ENCODE data around the gene RFFL.
A peak's percentile ranks its signal among the peaks of the same experiment; 100 is the strongest.
"Not testable (repeated sequence)": the region's sequence is repeated elsewhere in the genome, so short reads cannot be mapped to it uniquely, and the experiment has no call there.

Gene RFFL

DNA sequence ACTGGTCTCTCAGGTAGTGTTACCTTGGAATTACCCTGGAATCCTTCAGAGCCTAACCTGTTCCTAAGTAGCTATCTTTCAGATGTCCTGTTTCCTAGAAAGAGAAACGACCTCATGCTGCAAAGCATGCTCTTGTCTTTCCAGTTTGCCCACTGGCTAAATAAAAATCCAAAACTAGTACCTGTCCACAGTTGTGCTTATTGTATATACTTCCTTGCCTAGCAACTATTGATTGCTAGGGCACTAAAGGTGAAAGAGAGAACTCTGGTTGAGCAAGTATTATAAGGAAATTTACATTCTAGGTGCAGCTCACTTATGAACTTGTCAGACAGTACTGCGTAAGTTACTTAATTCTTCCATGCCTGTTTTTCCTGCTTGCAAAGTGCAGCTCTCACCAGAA is 44.7 kb downstream of the RFFL start:
- no peak overlapping the region for H3K4me3 ChIP-seq (ENCODE audit: low read length)
- no peak for DNase-seq (ENCODE audit: low read depth, low spot score)

- no peak overlapping the region for H3K4me3 ChIP-seq (ENCODE audit: low read length)
- DNase-seq (ENCODE audit: low read depth, low spot score), result no peak
Observed at GRCh38 chr17:35017021-35017420, 46.5 kb downstream of the RFFL start.

DNA sequence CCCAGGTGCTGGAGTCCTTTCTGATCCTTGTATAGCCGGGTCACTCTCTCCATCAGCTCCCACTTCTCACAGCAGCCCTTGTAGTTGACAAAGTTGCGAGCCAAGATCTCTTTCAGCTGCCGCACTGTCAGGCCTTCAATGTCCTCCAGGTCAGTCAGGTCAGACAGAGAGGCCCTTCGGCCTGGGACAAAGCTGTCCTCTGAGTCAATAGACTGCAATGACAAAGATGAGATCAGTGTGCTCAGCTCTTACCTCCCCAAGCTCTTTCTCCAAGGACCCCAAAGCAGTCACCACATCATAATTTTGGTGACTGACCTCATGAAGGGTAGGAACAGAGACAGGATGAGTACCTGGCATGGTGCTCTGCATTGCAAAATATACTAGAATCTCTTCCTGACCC is 47.1 kb downstream of the RFFL start:
- no peak overlapping the region for H3K4me3 ChIP-seq (ENCODE audit: low read length)
- no peak for DNase-seq (ENCODE audit: low read depth, low spot score)

DNA sequence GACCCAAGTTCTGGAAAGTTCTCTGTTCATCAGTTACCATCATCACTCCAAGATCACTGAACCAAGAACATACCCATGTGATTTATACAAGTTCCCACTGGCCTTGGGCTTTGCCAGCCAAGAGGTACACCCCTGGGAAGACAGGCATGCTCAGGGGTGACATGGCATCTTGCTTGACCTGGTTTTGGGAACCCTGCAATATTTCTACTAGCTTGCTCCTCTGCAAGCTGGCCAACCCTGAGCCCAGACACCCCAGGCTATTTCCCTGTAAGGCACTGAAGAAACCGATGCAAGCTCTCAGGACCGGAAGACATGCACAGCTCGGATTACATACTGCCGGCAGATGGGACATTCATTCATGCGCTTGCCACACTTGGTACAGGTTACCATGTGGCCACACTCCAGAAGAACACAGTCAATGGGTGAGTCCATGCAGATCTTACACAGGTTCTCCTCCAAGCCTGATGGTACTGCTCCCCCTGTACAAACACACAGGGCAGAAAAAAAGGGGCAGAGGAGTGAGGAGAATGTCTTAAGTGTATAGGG is 51.8 kb downstream of the RFFL start:
- no peak overlapping the region for H3K4me3 ChIP-seq (ENCODE audit: low read length)
- DNase-seq (ENCODE audit: low read depth, low spot score), result no peak

DNA sequence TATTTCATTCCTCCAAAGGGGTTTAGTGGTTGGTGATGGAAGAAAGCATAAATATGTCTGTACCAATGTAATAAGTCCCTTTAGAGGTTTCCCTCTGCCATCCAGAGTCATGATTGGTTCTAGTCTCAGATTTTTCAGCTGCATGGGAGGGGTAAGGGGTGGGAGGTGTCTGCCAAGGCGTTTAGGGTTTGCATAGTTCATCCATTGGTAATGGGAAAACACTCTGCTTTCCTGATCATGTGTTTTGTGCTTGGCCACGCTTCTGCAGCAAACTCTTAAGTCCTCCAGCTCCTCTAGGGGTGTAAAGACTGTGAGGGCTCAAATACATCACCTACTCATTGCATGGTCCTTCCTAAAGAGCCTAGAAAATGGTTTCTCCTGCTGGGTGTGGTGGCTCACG is 53.4 kb downstream of the RFFL start:
- H3K4me3 ChIP-seq (ENCODE audit: low read length), result no peak overlapping the region
- no peak for DNase-seq (ENCODE audit: low read depth, low spot score)

DNA sequence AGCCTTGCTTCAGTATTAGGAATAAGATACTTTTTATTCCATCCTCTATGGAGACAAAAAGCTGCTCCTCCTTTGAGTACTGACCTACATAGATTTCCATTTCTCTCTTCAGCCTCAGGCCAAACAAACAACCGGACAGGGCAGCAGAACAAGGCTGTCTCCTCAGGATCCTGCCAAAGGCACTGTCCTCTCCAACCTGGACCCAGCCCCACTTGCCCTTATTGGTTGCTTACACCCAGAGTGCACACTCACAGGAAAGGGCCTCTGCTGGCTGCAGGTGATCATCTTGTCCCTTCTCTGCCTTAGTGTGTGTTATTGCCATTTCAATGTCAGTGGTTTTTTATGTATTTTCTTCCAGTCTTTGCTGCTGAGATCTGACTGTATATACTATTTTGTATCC is 56.5 kb downstream of the RFFL start:
- H3K4me3 ChIP-seq (ENCODE audit: low read length), result no peak overlapping the region
- DNase-seq (ENCODE audit: low read depth, low spot score), result no peak

GRCh38 chr17:35006345-35006744 is 57.2 kb downstream of the RFFL start:
- no peak overlapping the region for H3K4me3 ChIP-seq (ENCODE audit: low read length)
- no peak for DNase-seq (ENCODE audit: low read depth, low spot score)

- H3K4me3 ChIP-seq (ENCODE audit: low read length), result no peak overlapping the region
Observed at GRCh38 chr17:35003778-35004177, 59.7 kb downstream of the RFFL start.

GRCh38 chr17:35002876-35003551 is 60.5 kb downstream of the RFFL start:
- no peak overlapping the region for H3K4me3 ChIP-seq (ENCODE audit: low read length)
- DNase-seq (ENCODE audit: low read depth, low spot score), result no peak

More at GRCh38 chr17:35003778-35004177, 59.7 kb downstream of the RFFL start:
- DNase-seq (ENCODE audit: low read depth, low spot score), result no peak

DNA sequence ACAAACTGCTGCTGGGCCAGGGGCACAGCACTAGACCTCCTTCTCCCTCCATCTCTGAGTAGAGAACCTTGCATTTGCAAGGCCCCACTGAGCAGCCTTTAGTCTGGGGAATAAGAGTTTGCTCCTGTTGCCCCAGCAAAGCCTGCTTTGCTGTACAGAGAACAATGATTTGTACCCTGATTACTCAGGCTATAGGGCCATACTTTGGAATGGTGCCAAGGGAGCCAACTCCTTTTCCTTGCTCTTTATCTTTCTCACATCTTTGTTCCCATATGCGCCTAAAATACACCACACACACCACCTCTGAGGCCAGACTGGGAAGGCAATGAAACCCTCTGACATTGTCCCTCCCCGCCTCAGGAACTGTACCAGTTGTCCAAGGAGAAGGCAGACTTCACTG is 62.0 kb downstream of the RFFL start:
- no peak for DNase-seq (ENCODE audit: low read depth, low spot score)
- H3K4me3 ChIP-seq (ENCODE audit: low read length), result no peak overlapping the region

DNA sequence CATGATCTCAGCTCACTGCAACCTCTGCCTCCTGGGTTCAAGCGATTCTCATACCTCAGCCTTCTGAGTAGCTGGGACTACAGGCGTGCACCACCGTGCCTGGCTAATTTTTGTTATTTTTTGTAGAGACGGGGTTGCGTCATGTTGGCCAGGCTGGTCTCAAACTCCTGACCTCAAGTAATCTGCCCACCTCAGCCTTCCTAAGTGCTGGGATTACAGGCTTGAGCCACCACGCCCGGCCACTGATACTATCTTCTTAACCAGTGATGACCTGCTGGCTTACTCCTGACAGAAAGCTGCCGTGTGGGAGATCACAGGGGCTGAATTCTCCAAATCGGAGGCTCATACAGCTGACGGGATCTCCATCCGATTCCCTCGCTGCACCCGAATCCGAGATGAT is 62.5 kb downstream of the RFFL start:
- DNase-seq (ENCODE audit: low read depth, low spot score), result not testable (repeated sequence)

DNA sequence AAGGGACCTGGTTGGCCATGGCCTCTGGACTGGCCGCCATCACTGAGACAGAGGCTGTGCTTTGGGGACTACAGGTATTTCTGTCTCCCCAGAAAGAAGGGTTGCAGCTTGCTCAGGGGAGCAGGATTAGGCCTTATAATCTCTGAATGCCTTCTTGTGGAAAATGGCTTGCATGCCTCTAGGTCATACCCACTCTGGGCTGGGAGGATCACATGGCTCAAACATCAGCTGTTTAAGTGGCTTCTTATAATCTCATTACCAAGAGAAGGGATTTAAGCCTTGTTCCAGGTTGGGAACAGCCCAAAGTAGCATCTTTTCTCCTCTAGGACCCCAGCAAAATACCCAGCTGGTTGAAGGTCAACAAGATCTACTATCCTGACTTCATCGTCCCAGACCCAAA is 64.1 kb downstream of the RFFL start:
- H3K4me3 ChIP-seq (ENCODE audit: low read length), result no peak overlapping the region
- DNase-seq (ENCODE audit: low read depth, low spot score), result no peak

More for the DNA sequence above, 62.5 kb downstream of the RFFL start:
- not testable (repeated sequence) for H3K4me3 ChIP-seq (ENCODE audit: low read length)

DNA sequence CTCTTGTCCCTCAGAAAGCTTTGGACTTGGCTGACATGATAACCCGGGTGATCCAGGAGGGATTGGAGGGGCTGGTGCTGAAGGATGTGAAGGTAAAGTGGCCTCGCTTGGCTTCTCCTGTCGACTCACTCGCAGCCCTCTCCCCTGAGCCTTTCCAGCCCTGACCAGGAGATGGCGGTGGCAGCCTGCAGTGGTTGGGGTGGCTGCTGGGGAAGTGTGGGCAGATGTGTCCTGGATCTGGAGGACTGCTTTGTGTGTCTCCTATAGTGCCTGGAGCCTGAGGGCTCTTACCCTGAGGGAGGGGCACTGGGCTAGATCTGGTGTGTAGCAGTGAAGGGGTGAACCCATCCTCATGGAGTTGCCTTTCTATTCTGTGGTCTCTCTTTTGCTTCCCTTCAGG is 65.3 kb downstream of the RFFL start:
- H3K4me3 ChIP-seq (ENCODE audit: low read length), result no peak overlapping the region
- peak; percentile 39 for DNase-seq (ENCODE audit: low read depth, low spot score)

GRCh38 chr17:34997355-34997862 is 66.1 kb downstream of the RFFL start:
- H3K4me3 ChIP-seq (ENCODE audit: low read length), result no peak overlapping the region
- no peak for DNase-seq (ENCODE audit: low read depth, low spot score)

GRCh38 chr17:34996422-34997285 is 66.9 kb downstream of the RFFL start:
- no peak for DNase-seq (ENCODE audit: low read depth, low spot score)
- no peak overlapping the region for H3K4me3 ChIP-seq (ENCODE audit: low read length)

DNA sequence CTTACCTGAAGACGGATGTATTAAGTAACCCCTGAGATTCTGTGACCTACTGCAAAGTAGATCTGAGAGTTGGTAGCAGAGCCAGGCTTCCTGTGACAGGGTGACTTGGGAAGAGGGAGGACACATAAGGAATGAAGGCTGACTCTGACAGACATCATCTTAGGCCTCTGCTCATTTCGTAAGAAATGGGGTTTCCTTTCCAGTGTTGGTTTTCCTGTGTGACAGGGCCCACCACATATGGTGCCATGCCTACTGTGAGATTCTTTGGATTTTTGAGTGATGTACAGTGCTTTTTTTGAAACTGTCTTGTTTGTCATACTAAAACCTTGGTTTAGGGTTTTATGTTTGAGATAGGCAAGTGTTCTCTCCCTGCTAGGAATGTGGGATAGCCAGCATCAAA is 70.5 kb downstream of the RFFL start:
- no peak for DNase-seq (ENCODE audit: low read depth, low spot score)
- H3K4me3 ChIP-seq (ENCODE audit: low read length), result no peak overlapping the region

DNA sequence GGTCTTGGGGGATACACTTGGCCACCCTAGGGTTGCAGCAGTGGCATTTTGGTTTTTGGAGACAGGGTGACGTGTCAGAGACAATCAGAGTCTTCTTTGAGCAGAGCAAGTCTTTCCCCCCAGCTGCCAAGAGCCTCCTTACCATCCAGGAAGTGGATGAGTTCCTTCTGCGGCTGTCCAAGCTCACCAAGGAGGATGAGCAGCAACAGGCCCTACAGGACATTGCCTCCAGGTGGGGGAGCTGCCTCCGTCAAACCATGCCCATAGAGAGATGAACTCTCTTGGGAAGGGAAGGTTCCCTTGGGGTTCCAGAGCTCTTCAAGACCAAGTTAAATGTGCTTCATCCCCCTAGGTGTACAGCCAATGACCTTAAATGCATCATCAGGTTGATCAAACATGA is 71.9 kb downstream of the RFFL start:
- DNase-seq (ENCODE audit: low read depth, low spot score), result no peak
- peak overlapping the region; percentile 17 for H3K4me3 ChIP-seq (ENCODE audit: low read length)

GRCh38 chr17:34990921-34991365 is 72.6 kb downstream of the RFFL start:
- peak overlapping the region; percentile 17 for H3K4me3 ChIP-seq (ENCODE audit: low read length)
- DNase-seq (ENCODE audit: low read depth, low spot score), result peak; percentile 77

GRCh38 chr17:34989473-34989872 is 74.0 kb downstream of the RFFL start:
- no peak overlapping the region for H3K4me3 ChIP-seq (ENCODE audit: low read length)
- no peak for DNase-seq (ENCODE audit: low read depth, low spot score)

DNA sequence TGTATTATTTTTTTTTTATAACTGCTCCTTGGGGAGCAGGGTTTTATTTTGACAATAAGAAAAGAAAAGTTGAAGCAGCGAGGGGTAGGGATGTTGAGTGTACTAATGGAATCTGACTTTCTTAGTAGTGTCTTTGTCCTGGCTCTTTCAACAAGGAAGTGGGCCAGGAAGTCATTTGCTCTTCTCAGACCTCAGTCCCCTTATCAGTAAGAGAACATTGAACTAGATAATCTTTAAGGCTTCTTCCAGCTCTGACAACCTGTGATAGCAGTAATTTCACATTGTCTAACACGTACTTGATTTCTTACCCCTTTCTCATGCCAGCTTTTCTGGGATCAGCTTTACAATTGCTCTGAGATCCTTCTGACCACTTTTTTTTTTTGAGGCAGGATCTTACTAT is 74.9 kb downstream of the RFFL start:
- DNase-seq (ENCODE audit: low read depth, low spot score), result peak; percentile 47
- H3K4me3 ChIP-seq (ENCODE audit: low read length), result no peak overlapping the region

Data from Jurkat, Clone E6-1 (cell line).